CD4-positive, alpha-beta T cell (primary cell): Measurements from ENCODE around the gene SCAND1. TPM values are rescaled to one million over a fixed set of nuclear protein-coding genes. Genes with fewer than 3 reads are reported as not detected.

ENCODE experiments used
- ATAC-seq: fragments of 200-7000 bp; cut with Tn5 transposase; one replicate; pipeline ENCODE4 v1.10.0; 2022; ENCODE audit warnings: mild to moderate bottlenecking; ENCODE audit not compliant: poor library complexity
- CTCF ChIA-PET: fragments of 350-600 bp; sonication (Branson Sonifier 250); formaldehyde crosslinking; loops from one replicate; lab custom pipeline; 2021; ENCODE audit warnings: antibody characterized with exemption, inconsistent platforms; lab: Charles Lee
- POLR2A ChIA-PET: fragments of 350-600 bp; sonication (Branson Sonifier 250); formaldehyde crosslinking; loops from one replicate; lab custom pipeline; 2021; ENCODE audit warnings: antibody characterized with exemption, inconsistent platforms; lab: Charles Lee
- DNase-seq, 14 experiments: peaks; one replicate each; pipeline ENCODE4 v3.0.0-alpha.2; 2013 to 2020; ENCODE audit warnings: mixed read lengths in 2 of 14
- H3K27ac ChIP-seq, 2 donors: one replicate each; pipeline versions ENCODE4 v1.5.1 to v1.7.0; 2013; ENCODE audit warnings: low read length in 2 of 2, low read depth in 1 of 2, mild to moderate bottlenecking in 1 of 2
- H3K27me3 ChIP-seq, 2 experiments: 1 replicate in 1 of 2; 2 replicates in 1 of 2; pipeline versions ENCODE4 v1.6.1 to v1.7.0; 2013; ENCODE audit warnings: low read length in 2 of 2, control low read depth in 1 of 2, mild to moderate bottlenecking in 1 of 2, moderate library complexity in 1 of 2; ENCODE audit not compliant: insufficient read depth in 2 of 2, control insufficient read depth in 1 of 2
- H3K36me3 ChIP-seq: one replicate; pipeline ENCODE4 v1.6.1; 2013; ENCODE audit warnings: low read length, control low read depth; ENCODE audit not compliant: insufficient read depth
- H3K4me1 ChIP-seq: one replicate; pipeline ENCODE4 v1.6.1; 2013; ENCODE audit warnings: low read length, control low read depth; ENCODE audit not compliant: insufficient read depth
- H3K4me3 ChIP-seq: one replicate; pipeline ENCODE4 v1.5.1; 2013; ENCODE audit warnings: mild to moderate bottlenecking, low read length, moderate library complexity
- H3K9me3 ChIP-seq, 2 experiments: 1 replicate in 1 of 2; 2 replicates in 1 of 2; pipeline versions ENCODE4 v1.6.1 to v1.7.0; 2013; ENCODE audit warnings: low read length in 2 of 2, mild to moderate bottlenecking in 2 of 2, control low read depth in 1 of 2, moderate library complexity in 1 of 2; ENCODE audit not compliant: control insufficient read depth in 1 of 2, insufficient read depth in 1 of 2
- H3K27ac Mint-ChIP-seq: one replicate; pipeline ENCODE4 v1.8.0; 2020; ENCODE audit warnings: mixed read lengths
- H3K27me3 Mint-ChIP-seq: one replicate; pipeline ENCODE4 v1.8.0; 2021; ENCODE audit warnings: mixed read lengths
- H3K36me3 Mint-ChIP-seq: one replicate; pipeline ENCODE4 v1.8.0; 2021; ENCODE audit warnings: low read depth, mixed read lengths
- H3K4me1 Mint-ChIP-seq: one replicate; pipeline ENCODE4 v1.8.0; 2021; ENCODE audit warnings: low read depth, mixed read lengths
- H3K4me3 Mint-ChIP-seq: one replicate; pipeline ENCODE4 v1.8.0; 2020; ENCODE audit warnings: mild to moderate bottlenecking, mixed read lengths
- H3K9me3 Mint-ChIP-seq: one replicate; pipeline ENCODE4 v1.8.0; 2020; ENCODE audit warnings: mixed read lengths
- intact Hi-C, 2 experiments: fragments of 100-400 bp; cut with DNase I in 1 of 2; cut with micrococcal nuclease in 1 of 2; formaldehyde crosslinking; loops; one replicate each; pipeline versions ENCODE4 v1.15.1 to v1.9.0; 2023 to 2025; cut with DNase I, micrococcal nuclease
- total RNA-seq, 174 experiments: library from RNA in 2 of 174; stranded (reverse) in 2 of 174; gene quantifications; one replicate each; pipeline ENCODE4 v1.2.3 and lab custom pipeline; 2021 to 2026
- TF ChIP-seq, protein P1 (sequence below): fragments of 200-600 bp; IDR thresholded peaks from one replicate; pipeline ENCODE4 v1.8.0; 2022; ENCODE audit warnings: antibody characterized with exemption, mild to moderate bottlenecking

Gene SCAND1
- total RNA-seq, 2 experiments from 2014 or later: 77.2 to 82.7 TPM

DNA sequence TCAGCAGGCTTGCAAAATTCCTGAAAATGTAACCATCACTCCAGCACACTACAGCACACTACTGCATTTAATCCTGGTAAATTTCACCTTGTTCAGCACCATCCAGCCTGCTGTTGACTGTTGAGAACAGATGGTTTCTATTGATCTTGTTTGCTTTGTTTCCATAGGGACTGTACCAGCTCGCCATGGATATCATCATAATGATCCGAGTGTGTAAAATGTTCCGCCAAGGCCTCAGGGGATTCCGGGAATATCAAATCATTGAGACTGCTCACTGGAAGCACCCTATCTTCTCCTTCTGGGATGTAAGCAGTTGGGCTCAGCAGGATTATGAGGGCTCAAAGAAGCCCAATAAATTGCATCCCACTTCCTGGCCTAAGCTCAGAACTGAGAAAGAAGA lies 18.2 kb upstream of the SCAND1 start:
- Histone ChIP-seq H3K9me3 (no peaks in the 10 kb centered on the region), H3K36me3 (no peaks in the 10 kb centered on the region), H3K4me1 (no peaks in the 10 kb centered on the region), H3K27me3 (no peaks in the 10 kb centered on the region), H3K4me3 (no peak overlapping the region), H3K27ac (no peak overlapping the region)
- Mint-ChIP-seq H3K27me3 (no peaks in the 10 kb centered on the region), H3K4me3 (no peak overlapping the region), H3K9me3 (no peaks in the 10 kb centered on the region), H3K4me1 (no peaks in the 10 kb centered on the region), H3K36me3 (no peaks in the 10 kb centered on the region), H3K27ac (no peak overlapping the region)
- no peak for DNase-seq
- TF ChIP-seq, protein P1, sequence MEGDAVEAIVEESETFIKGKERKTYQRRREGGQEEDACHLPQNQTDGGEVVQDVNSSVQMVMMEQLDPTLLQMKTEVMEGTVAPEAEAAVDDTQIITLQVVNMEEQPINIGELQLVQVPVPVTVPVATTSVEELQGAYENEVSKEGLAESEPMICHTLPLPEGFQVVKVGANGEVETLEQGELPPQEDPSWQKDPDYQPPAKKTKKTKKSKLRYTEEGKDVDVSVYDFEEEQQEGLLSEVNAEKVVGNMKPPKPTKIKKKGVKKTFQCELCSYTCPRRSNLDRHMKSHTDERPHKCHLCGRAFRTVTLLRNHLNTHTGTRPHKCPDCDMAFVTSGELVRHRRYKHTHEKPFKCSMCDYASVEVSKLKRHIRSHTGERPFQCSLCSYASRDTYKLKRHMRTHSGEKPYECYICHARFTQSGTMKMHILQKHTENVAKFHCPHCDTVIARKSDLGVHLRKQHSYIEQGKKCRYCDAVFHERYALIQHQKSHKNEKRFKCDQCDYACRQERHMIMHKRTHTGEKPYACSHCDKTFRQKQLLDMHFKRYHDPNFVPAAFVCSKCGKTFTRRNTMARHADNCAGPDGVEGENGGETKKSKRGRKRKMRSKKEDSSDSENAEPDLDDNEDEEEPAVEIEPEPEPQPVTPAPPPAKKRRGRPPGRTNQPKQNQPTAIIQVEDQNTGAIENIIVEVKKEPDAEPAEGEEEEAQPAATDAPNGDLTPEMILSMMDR: no peak
- ChIA-PET CTCF (no interaction called here), POLR2A (no interaction called here)
- ATAC-seq: no peak
- intact Hi-C loops: no loop called here

- intact Hi-C loops: no loop called here
- Histone ChIP-seq H3K9me3 (no peaks in the 10 kb centered on the region), H3K27ac (no peak overlapping the region), H3K36me3 (no peaks in the 10 kb centered on the region), H3K27me3 (no peaks in the 10 kb centered on the region), H3K4me3 (no peak overlapping the region), H3K4me1 (no peaks in the 10 kb centered on the region)
- DNase-seq (no peak), ATAC-seq (no peak)
- Mint-ChIP-seq H3K27me3 (no peaks in the 10 kb centered on the region), H3K27ac (no peak overlapping the region), H3K36me3 (no peaks in the 10 kb centered on the region), H3K9me3 (no peaks in the 10 kb centered on the region), H3K4me1 (no peaks in the 10 kb centered on the region), H3K4me3 (no peak overlapping the region)
- ChIA-PET CTCF (no interaction called here), POLR2A (no interaction called here)
- TF ChIP-seq, protein P1: no peak
Measured at GRCh38 chr20:35971981-35972380, 17.7 kb upstream of the SCAND1 start.

DNA sequence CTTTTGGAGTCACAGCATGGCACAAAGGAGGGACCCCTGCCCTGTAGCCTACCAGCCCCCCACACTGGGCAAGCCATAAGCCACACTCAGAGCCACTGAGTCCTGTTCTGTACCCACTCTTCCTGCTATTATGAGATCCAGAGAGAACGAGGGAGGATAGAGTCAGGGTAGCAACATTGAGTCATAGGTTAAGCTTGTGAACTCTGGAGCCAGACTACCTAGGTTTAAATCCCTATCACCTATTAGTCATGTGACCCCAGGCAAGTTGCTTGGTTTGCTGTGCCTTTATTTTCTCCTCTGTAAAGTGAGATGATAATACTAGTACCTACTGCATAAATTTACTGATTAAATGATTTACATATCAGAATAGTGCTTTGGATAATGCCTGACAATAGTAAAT lies 14.6 kb upstream of the SCAND1 start:
- no peak overlapping the region for H3K27ac Mint-ChIP-seq
- no peaks in the 10 kb centered on the region for H3K36me3 Mint-ChIP-seq
- ChIA-PET POLR2A (no interaction called here), CTCF (interaction anchor here (1.2 kb wide), 1 partner anchor 15 kb away, joined by 3 read pairs; the partner anchor contains the start of gene SCAND1)
- DNase-seq (no peak), ATAC-seq (no peak)
- no peaks in the 10 kb centered on the region for H3K9me3 ChIP-seq
- H3K36me3 ChIP-seq: no peaks in the 10 kb centered on the region
- peaks cover 4% of the 10 kb centered on the region for H3K4me1 Mint-ChIP-seq
- intact Hi-C loops: no loop called here
- H3K9me3 Mint-ChIP-seq: no peaks in the 10 kb centered on the region
- no peak overlapping the region for H3K4me3 Mint-ChIP-seq
- no peak overlapping the region for H3K4me3 ChIP-seq
- no peaks in the 10 kb centered on the region for H3K27me3 Mint-ChIP-seq
- TF ChIP-seq, protein P1: no peak
- no peaks in the 10 kb centered on the region for H3K4me1 ChIP-seq
- H3K27me3 ChIP-seq: no peaks in the 10 kb centered on the region
- no peak overlapping the region for H3K27ac ChIP-seq
